HepG2 (cell line): ENCODE results near the gene ABCA4. TPM values are rescaled to one million over a fixed set of nuclear protein-coding genes. Genes with fewer than 3 reads are reported as not detected.

ENCODE experiments used
- BCL6 ChIP-seq: IDR thresholded peaks from 2 replicates; pipeline ENCODE4 v1.6.1; 2016; ENCODE audit warnings: missing genetic modification reagents, missing compliant biosample characterization
- CENPT ChIP-seq: sonication (generic); formaldehyde crosslinking; IDR thresholded peaks from 2 replicates; pipeline ENCODE4 v1.8.0; 2022; ENCODE audit warnings: low read depth, mild to moderate bottlenecking, moderate library complexity, missing genetic modification reagents
- EEA1 ChIP-seq: sonication (generic); formaldehyde crosslinking; IDR thresholded peaks from 2 replicates; pipeline ENCODE4 v1.5.1; 2020; ENCODE audit warnings: mild to moderate bottlenecking, missing genetic modification reagents, borderline replicate concordance
- GATAD2A ChIP-seq: IDR thresholded peaks from 2 replicates; pipeline ENCODE4 v1.6.1; 2016
- NKX3-1 ChIP-seq: sonication (generic); formaldehyde crosslinking; IDR thresholded peaks from 2 replicates; pipeline ENCODE4 v1.5.0; 2020; ENCODE audit warnings: missing genetic modification reagents
- PHF21A ChIP-seq: sonication (generic); formaldehyde crosslinking; IDR thresholded peaks from 2 replicates; pipeline ENCODE4 v1.5.0; 2020; ENCODE audit warnings: mild to moderate bottlenecking, missing genetic modification reagents
- SNAPC2 ChIP-seq: sonication (generic); formaldehyde crosslinking; IDR thresholded peaks from 2 replicates; pipeline ENCODE4 v1.8.1; 2022; ENCODE audit warnings: mild to moderate bottlenecking, missing genetic modification reagents
- SOX6 ChIP-seq, 2 experiments: fragments of 450-650 bp in 1 of 2; sonication (generic) in 1 of 2; formaldehyde crosslinking in 1 of 2; IDR thresholded peaks; 2 replicates each; pipeline versions ENCODE4 v1.4.0 to v1.6.1; 2017 to 2020; ENCODE audit warnings: antibody characterized with exemption in 1 of 2, mild to moderate bottlenecking in 1 of 2, missing genetic modification reagents in 1 of 2
- TBL1XR1 ChIP-seq: fragments of 150-350 bp; IDR thresholded peaks from 2 replicates; pipeline ENCODE4 v1.6.1; 2014; ENCODE audit warnings: borderline replicate concordance, low read length; ENCODE audit not compliant: partially characterized antibody
- YEATS4 ChIP-seq: sonication (generic); formaldehyde crosslinking; IDR thresholded peaks from 2 replicates; pipeline ENCODE4 v1.4.0; 2020; ENCODE audit warnings: missing genetic modification reagents, borderline replicate concordance
- ZFY ChIP-seq: sonication (generic); formaldehyde crosslinking; IDR thresholded peaks from 2 replicates; pipeline ENCODE4 v1.4.0; 2020; ENCODE audit warnings: missing genetic modification reagents
- ZNF678 ChIP-seq: sonication (generic); formaldehyde crosslinking; IDR thresholded peaks from 2 replicates; pipeline ENCODE4 v1.4.0; 2020; ENCODE audit warnings: mild to moderate bottlenecking, missing genetic modification reagents
- ZSCAN25 ChIP-seq: sonication (generic); formaldehyde crosslinking; IDR thresholded peaks from 2 replicates; pipeline ENCODE4 v1.8.0; 2022; ENCODE audit warnings: mild to moderate bottlenecking, missing genetic modification reagents
- polyA plus RNA-seq, 8 experiments: library from polyadenylated mRNA; depleted of rRNA in 3 of 8; stranded (reverse) in 7 of 8; unstranded in 1 of 8; fragments of >200 nt; fragmentation: Illumina TruSeq in 4 of 8; extraction: Trizol in 4 of 8; gene quantifications; 2 replicates each; pipeline versions ENCODE4 v1.2.1 to v1.2.3, GENCODE V29; 2011 to 2016; ENCODE audit warnings: low read depth in 4 of 8, missing spikeins in 1 of 8, mixed read lengths in 1 of 8; ENCODE audit not compliant: insufficient read depth in 1 of 8
- total RNA-seq, 5 experiments: library from RNA; depleted of rRNA; stranded (reverse); fragments of >200 nt; fragmentation: Illumina TruSeq; extraction: Trizol; gene quantifications; 2 replicates each; pipeline ENCODE4 v1.2.3, GENCODE V29; 2016; ENCODE audit warnings: low read depth in 1 of 5
- TF ChIP-seq, protein P1 (sequence below): IDR thresholded peaks from 2 replicates; pipeline ENCODE4 v1.6.1; 2016; ENCODE audit warnings: low read depth

ABCA4 gene
- total and polyA plus RNA-seq, 2 of the 13 experiments (the other 11 are each of a cell fraction or from before 2014, with no cell fraction given), result 0.24 to 0.67 TPM

GRCh38 chr1:94048413-94049164 is 72.4 kb downstream of the ABCA4 start (continued):
- TF ChIP-seq ZFY (CRISPR knock-in tag) (no peak), PHF21A (CRISPR knock-in tag) (peak; percentile 36; the same call in 1 of the 2 replicates), GATAD2A (CRISPR knock-in tag) (peak; percentile 26; the same call in 1 of the 2 replicates), ZSCAN25 (peak; percentile 41; the same call in 1 of the 2 replicates), SOX6 (IDR thresholded peaks at IDR 0.05) (no peak), SOX6 (CRISPR knock-in tag; IDR thresholded peaks at IDR 0.05) (peak; percentile 28; the same call in 1 of the 2 replicates), CENPT (CRISPR knock-in tag) (no peak), ZNF678 (CRISPR knock-in tag) (no peak), EEA1 (CRISPR knock-in tag) (no peak), SNAPC2 (CRISPR knock-in tag) (no peak), YEATS4 (0 out of 2 replicates have a peak, but pooled peaks have one; percentile 12), TBL1XR1 (no peak), NKX3-1 (CRISPR knock-in tag) (no peak), BCL6 (CRISPR knock-in tag) (peak; percentile 43; the same call in 1 of the 2 replicates)
- TF ChIP-seq, protein P1, sequence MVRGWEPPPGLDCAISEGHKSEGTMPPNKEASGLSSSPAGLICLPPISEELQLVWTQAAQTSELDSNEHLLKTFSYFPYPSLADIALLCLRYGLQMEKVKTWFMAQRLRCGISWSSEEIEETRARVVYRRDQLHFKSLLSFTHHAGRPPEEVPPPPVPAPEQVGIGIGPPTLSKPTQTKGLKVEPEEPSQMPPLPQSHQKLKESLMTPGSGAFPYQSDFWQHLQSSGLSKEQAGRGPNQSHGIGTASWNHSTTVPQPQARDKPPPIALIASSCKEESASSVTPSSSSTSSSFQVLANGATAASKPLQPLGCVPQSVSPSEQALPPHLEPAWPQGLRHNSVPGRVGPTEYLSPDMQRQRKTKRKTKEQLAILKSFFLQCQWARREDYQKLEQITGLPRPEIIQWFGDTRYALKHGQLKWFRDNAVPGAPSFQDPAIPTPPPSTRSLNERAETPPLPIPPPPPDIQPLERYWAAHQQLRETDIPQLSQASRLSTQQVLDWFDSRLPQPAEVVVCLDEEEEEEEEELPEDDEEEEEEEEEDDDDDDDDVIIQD (CRISPR knock-in tag), result no peak
